HG03354 (cell line): ENCODE measurements around the gene TMEM26.

Experiments used
- ATAC-seq: cut with Tn5 transposase; IDR thresholded peaks from one replicate; pipeline ENCODE4 v1.9.1; 2021; ENCODE audit warnings: mild to moderate bottlenecking; ENCODE audit not compliant: unreplicated experiment, poor library complexity, severe bottlenecking

TMEM26 gene

GRCh38 chr10:61357687-61358086 is 95.5 kb downstream of the TMEM26 start:
- ATAC-seq = no peak
